ENCODE results near the gene METAP1. TPM values are rescaled to one million over a fixed set of nuclear protein-coding genes. Genes with fewer than 3 reads are reported as not detected.
"Not testable (repeated sequence)": the region's sequence is repeated elsewhere in the genome, so short reads cannot be mapped to it uniquely, and the experiment has no call there.

Gene METAP1
- polyA plus RNA-seq, 3 donors, result 15.9 to 21.7 (median 20.6) TPM

- no peaks in the 10 kb centered on the region for H3K79me2 ChIP-seq (ENCODE audit: insufficient read depth, low read length)
These were observed 107.6 kb downstream of the METAP1 start for GRCh38 chr4:99103166-99103565.

DNA sequence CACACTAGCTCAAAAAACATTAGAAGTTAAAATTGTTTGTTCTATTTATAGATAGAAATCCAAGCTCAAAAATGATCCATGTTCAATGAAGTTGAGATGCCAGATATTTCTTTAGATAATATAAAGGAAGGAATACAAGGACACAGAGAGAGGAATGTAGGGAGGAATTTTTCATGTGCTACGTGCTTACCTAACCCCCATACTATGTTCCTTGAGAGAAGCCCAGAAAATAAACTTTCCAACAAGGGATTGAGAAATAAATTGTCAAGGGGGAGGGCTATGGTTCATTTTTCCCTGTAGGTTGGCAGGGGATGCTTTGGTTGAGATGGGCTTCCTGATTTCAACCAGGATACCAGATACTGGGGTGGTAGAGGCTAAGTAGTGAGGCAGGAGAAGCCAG lies 108.6 kb downstream of the METAP1 start:
- Histone ChIP-seq H3K36me3 (replicated peaks in 1 of 2; ENCODE audit: control insufficient read depth in 1 of 2, insufficient read depth in 2 of 2, low read length in 2 of 2) (no peaks in the 10 kb centered on the region), H3K4me3 (replicated peaks in 1 of 3; ENCODE audit: low read depth in 2 of 3, low read length in 3 of 3) (no peak overlapping the region), H3K4me2 (replicated peaks; ENCODE audit: extremely low read depth, low read length, poor library complexity, severe bottlenecking) (no peak overlapping the region), H3K79me2 (ENCODE audit: insufficient read depth, low read length) (no peaks in the 10 kb centered on the region), H3K9me3 (replicated peaks in 1 of 2; ENCODE audit: control insufficient read depth in 1 of 2, insufficient read depth in 1 of 2, low read length in 2 of 2) (peaks cover 0 to 3% of the 10 kb centered on the region in 2 donors), H3K27ac (ENCODE audit: low read depth in 1 of 2, low read length in 2 of 2) (no peak overlapping the region), H3K27me3 (ENCODE audit: control insufficient read depth in 2 of 2, insufficient read depth in 2 of 2, low read length in 2 of 2) (no peaks in the 10 kb centered on the region), H2AFZ (ENCODE audit: insufficient read depth, low read depth, low read length, poor library complexity, severe bottlenecking) (no peak overlapping the region), H3K9ac (ENCODE audit: insufficient read depth, low read length, poor library complexity, severe bottlenecking) (no peak overlapping the region), H3K4me1 (ENCODE audit: control insufficient read depth in 1 of 2, insufficient read depth in 2 of 2, low read length in 2 of 2) (peaks cover 0 to 7% of the 10 kb centered on the region in 2 donors), H4K20me1 (ENCODE audit: insufficient read depth, low read length) (no peaks in the 10 kb centered on the region)
- TF ChIP-seq, protein P1, sequence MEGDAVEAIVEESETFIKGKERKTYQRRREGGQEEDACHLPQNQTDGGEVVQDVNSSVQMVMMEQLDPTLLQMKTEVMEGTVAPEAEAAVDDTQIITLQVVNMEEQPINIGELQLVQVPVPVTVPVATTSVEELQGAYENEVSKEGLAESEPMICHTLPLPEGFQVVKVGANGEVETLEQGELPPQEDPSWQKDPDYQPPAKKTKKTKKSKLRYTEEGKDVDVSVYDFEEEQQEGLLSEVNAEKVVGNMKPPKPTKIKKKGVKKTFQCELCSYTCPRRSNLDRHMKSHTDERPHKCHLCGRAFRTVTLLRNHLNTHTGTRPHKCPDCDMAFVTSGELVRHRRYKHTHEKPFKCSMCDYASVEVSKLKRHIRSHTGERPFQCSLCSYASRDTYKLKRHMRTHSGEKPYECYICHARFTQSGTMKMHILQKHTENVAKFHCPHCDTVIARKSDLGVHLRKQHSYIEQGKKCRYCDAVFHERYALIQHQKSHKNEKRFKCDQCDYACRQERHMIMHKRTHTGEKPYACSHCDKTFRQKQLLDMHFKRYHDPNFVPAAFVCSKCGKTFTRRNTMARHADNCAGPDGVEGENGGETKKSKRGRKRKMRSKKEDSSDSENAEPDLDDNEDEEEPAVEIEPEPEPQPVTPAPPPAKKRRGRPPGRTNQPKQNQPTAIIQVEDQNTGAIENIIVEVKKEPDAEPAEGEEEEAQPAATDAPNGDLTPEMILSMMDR (IDR thresholded peaks at IDR 0.05), result no peak
- Mint-ChIP-seq H3K36me3 (no peaks in the 10 kb centered on the region), H3K9me3 (peaks cover 0 to 4% (median 1%) of the 10 kb centered on the region in 7 donors), H3K27me3 (ENCODE audit: low read depth in 3 of 3) (peaks cover 0 to 3% (median 2%) of the 10 kb centered on the region in 3 donors), H3K4me3 (no peak overlapping the region), H3K27ac (no peak overlapping the region), H3K4me1 (peaks cover 8% of the 10 kb centered on the region)
- no CpG with 5 or more reads among the region's 1 CpG for WGBS (ENCODE audit: insufficient coverage)
- no peak for DNase-seq
- intact Hi-C loops (cut with micrococcal nuclease), result no loop called here

More at GRCh38 chr4:99103166-99103565, 107.6 kb downstream of the METAP1 start:
- Histone ChIP-seq H3K4me1 (ENCODE audit: control insufficient read depth in 1 of 2, insufficient read depth in 2 of 2, low read length in 2 of 2) (no peaks in the 10 kb centered on the region), H3K4me3 (replicated peaks in 1 of 3; ENCODE audit: low read depth in 2 of 3, low read length in 3 of 3) (no peak overlapping the region), H3K27me3 (ENCODE audit: control insufficient read depth in 2 of 2, insufficient read depth in 2 of 2, low read length in 2 of 2) (no peaks in the 10 kb centered on the region), H3K27ac (ENCODE audit: low read depth in 1 of 2, low read length in 2 of 2) (no peak overlapping the region), H3K9ac (ENCODE audit: insufficient read depth, low read length, poor library complexity, severe bottlenecking) (no peak overlapping the region), H4K20me1 (ENCODE audit: insufficient read depth, low read length) (no peaks in the 10 kb centered on the region), H3K4me2 (replicated peaks; ENCODE audit: extremely low read depth, low read length, poor library complexity, severe bottlenecking) (no peak overlapping the region), H2AFZ (ENCODE audit: insufficient read depth, low read depth, low read length, poor library complexity, severe bottlenecking) (no peak overlapping the region), H3K36me3 (replicated peaks in 1 of 2; ENCODE audit: control insufficient read depth in 1 of 2, insufficient read depth in 2 of 2, low read length in 2 of 2) (no peaks in the 10 kb centered on the region), H3K9me3 (replicated peaks in 1 of 2; ENCODE audit: control insufficient read depth in 1 of 2, insufficient read depth in 1 of 2, low read length in 2 of 2) (peaks cover 0 to 3% of the 10 kb centered on the region in 2 donors)
- H3K27me3 Mint-ChIP-seq (ENCODE audit: low read depth in 3 of 3), result peaks cover 0 to 2% (median 0%) of the 10 kb centered on the region in 3 donors
- no peaks in the 10 kb centered on the region for H3K36me3 Mint-ChIP-seq
- no peaks in the 10 kb centered on the region for H3K4me1 Mint-ChIP-seq
- intact Hi-C loops (cut with micrococcal nuclease), result no loop called here
- H3K27ac Mint-ChIP-seq, result no peak overlapping the region
- H3K4me3 Mint-ChIP-seq, result no peak overlapping the region
- TF ChIP-seq, protein P1 (IDR thresholded peaks at IDR 0.05), result no peak
- no peak for DNase-seq
- peaks cover 0 to 4% (median 2%) of the 10 kb centered on the region in 7 donors for H3K9me3 Mint-ChIP-seq

DNA sequence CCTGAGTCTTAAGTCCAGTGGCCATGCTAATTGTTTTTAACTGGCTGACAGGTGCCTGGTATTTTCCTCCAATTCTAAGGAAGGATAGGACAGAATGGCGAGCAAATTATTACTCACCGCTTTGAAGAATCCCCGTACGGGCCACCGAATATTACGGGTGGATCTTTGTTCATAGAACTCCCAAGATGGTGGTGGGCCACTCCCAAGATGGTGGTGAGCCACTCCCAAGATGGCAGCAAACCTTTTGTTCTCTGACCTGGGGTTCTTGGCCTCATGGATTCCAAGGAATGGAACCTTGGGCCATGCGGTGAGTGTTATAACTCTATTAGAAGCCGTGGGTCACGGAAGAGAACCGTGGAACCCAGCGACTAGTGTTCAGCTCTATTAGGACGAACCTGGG lies 113.8 kb downstream of the METAP1 start:
- H2AFZ ChIP-seq (ENCODE audit: insufficient read depth, low read depth, low read length, poor library complexity, severe bottlenecking); H3K27me3 Mint-ChIP-seq (ENCODE audit: low read depth in 3 of 3); H4K20me1 ChIP-seq (ENCODE audit: insufficient read depth, low read length); H3K36me3 ChIP-seq (replicated peaks in 1 of 2; ENCODE audit: control insufficient read depth in 1 of 2, insufficient read depth in 2 of 2, low read length in 2 of 2); H3K4me1 ChIP-seq (ENCODE audit: control insufficient read depth in 1 of 2, insufficient read depth in 2 of 2, low read length in 2 of 2); H3K9me3 ChIP-seq (replicated peaks in 1 of 2; ENCODE audit: control insufficient read depth in 1 of 2, insufficient read depth in 1 of 2, low read length in 2 of 2); intact Hi-C loops (cut with micrococcal nuclease); H3K27me3 ChIP-seq (ENCODE audit: control insufficient read depth in 2 of 2, insufficient read depth in 2 of 2, low read length in 2 of 2); H3K9me3 Mint-ChIP-seq; H3K4me1 Mint-ChIP-seq; H3K27ac Mint-ChIP-seq; H3K4me3 Mint-ChIP-seq; H3K36me3 Mint-ChIP-seq; H3K27ac ChIP-seq (ENCODE audit: low read depth in 1 of 2, low read length in 2 of 2); H3K4me2 ChIP-seq (replicated peaks; ENCODE audit: extremely low read depth, low read length, poor library complexity, severe bottlenecking); H3K4me3 ChIP-seq (replicated peaks in 1 of 3; ENCODE audit: low read depth in 2 of 3, low read length in 3 of 3); H3K79me2 ChIP-seq (ENCODE audit: insufficient read depth, low read length); H3K9ac ChIP-seq (ENCODE audit: insufficient read depth, low read length, poor library complexity, severe bottlenecking); DNase-seq: not testable (repeated sequence)
- 90% methylated on average over 12 of the region's 12 CpGs for WGBS (ENCODE audit: insufficient coverage)

Data from CD14-positive monocyte (primary cell).